Activated CD4-positive, alpha-beta T cell treated with anti-CD3 and anti-CD28 coated beads, Interleukin-2, amount 50 U/mL, for 4 hours (primary cell): ENCODE measurements around the gene SLCO6A1.

Source experiments
- DNase-seq, 2 experiments: peaks; one replicate each; pipeline ENCODE4 v3.0.0-alpha.2; 2020

SLCO6A1 gene

GRCh38 chr5:102450313-102450990, 48.3 kb downstream of the SLCO6A1 start:
- DNase-seq = no peak

GRCh38 chr5:102433473-102433872, 65.3 kb downstream of the SLCO6A1 start:
- no peak for DNase-seq

- DNase-seq = no peak
Measured at GRCh38 chr5:102421647-102422046, 77.2 kb downstream of the SLCO6A1 start.

- DNase-seq = no peak
Measured at GRCh38 chr5:102418531-102418930, 80.3 kb downstream of the SLCO6A1 start.

GRCh38 chr5:102414448-102414847, 84.4 kb downstream of the SLCO6A1 start:
- no peak for DNase-seq

GRCh38 chr5:102388235-102388634, 110.6 kb downstream of the SLCO6A1 start:
- DNase-seq = no peak

- DNase-seq = no peak
Measured at GRCh38 chr5:102385365-102385764, 113.4 kb downstream of the SLCO6A1 start.

GRCh38 chr5:102380174-102380573, 118.6 kb downstream of the SLCO6A1 start:
- no peak for DNase-seq

- no peak for DNase-seq
Measured at GRCh38 chr5:102375876-102376275, 122.9 kb downstream of the SLCO6A1 start.

GRCh38 chr5:102375272-102375671, 123.5 kb downstream of the SLCO6A1 start:
- no peak for DNase-seq

- no peak for DNase-seq
Measured at GRCh38 chr5:102368392-102368791, 130.4 kb downstream of the SLCO6A1 start.

GRCh38 chr5:102341681-102342288, 157.0 kb downstream of the SLCO6A1 start:
- DNase-seq = no peak

- DNase-seq = no peak
Measured at GRCh38 chr5:102324714-102325113, 174.1 kb downstream of the SLCO6A1 start.
